GM18499 (cell line): Measurements from ENCODE around the gene MLEC.
"Not testable (repeated sequence)": the region's sequence is repeated elsewhere in the genome, so short reads cannot be mapped to it uniquely, and the experiment has no call there.

Source experiments
- ATAC-seq: cut with Tn5 transposase; IDR thresholded peaks from one replicate; pipeline ENCODE4 v1.9.1; 2021; ENCODE audit warnings: moderate number of reproducible peaks; ENCODE audit not compliant: insufficient read depth, unreplicated experiment

Gene MLEC

GRCh38 chr12:120661432-120661831 lies 25.5 kb upstream of the MLEC start:
- ATAC-seq = no peak

GRCh38 chr12:120662879-120663278 lies 24.1 kb upstream of the MLEC start:
- ATAC-seq = no peak

- ATAC-seq = no peak
These were observed 23.2 kb upstream of the MLEC start for GRCh38 chr12:120663741-120664140.

- ATAC-seq = no peak
These were observed 20.2 kb upstream of the MLEC start for GRCh38 chr12:120666571-120667390.

GRCh38 chr12:120668091-120668867 lies 18.7 kb upstream of the MLEC start:
- ATAC-seq = no peak

GRCh38 chr12:120668868-120669840 lies 17.8 kb upstream of the MLEC start:
- peak; percentile 53 for ATAC-seq

GRCh38 chr12:120670237-120670636 lies 16.7 kb upstream of the MLEC start:
- ATAC-seq = not testable (repeated sequence)

GRCh38 chr12:120670667-120671066 lies 16.3 kb upstream of the MLEC start:
- ATAC-seq = no peak

- ATAC-seq = no peak
These were observed 12.8 kb upstream of the MLEC start for GRCh38 chr12:120674097-120674636.

- ATAC-seq = no peak
These were observed 9.0 kb upstream of the MLEC start for GRCh38 chr12:120677765-120678473.

- ATAC-seq = no peak
These were observed 8.4 kb upstream of the MLEC start for GRCh38 chr12:120678572-120678971.

- no peak for ATAC-seq
These were observed 6.7 kb upstream of the MLEC start for GRCh38 chr12:120680165-120680738.

GRCh38 chr12:120684523-120684932 lies 2.4 kb upstream of the MLEC start:
- no peak for ATAC-seq

GRCh38 chr12:120685522-120685921 lies 1.4 kb upstream of the MLEC start:
- no peak for ATAC-seq

- peak; percentile 56 for ATAC-seq
These were observed 729 bp upstream of the MLEC start for GRCh38 chr12:120686151-120686689.

GRCh38 chr12:120687578-120688289 lies 785 bp downstream of the MLEC start:
- no peak for ATAC-seq

- no peak for ATAC-seq
These were observed 1.6 kb downstream of the MLEC start for GRCh38 chr12:120688527-120689071.
